HepG2 (cell line): Measurements from ENCODE around the gene ARHGDIA. TPM values are rescaled to one million over a fixed set of nuclear protein-coding genes. Genes with fewer than 3 reads are reported as not detected.

Experiments used
- DNMT1 ChIP-seq: sonication (generic); formaldehyde crosslinking; IDR thresholded peaks from 2 replicates; pipeline ENCODE4 v1.5.1; 2020; ENCODE audit warnings: mild to moderate bottlenecking, missing genetic modification reagents
- ESRRA ChIP-seq: sonication (generic); formaldehyde crosslinking; IDR thresholded peaks from 2 replicates; pipeline ENCODE4 v1.5.1; 2020; ENCODE audit warnings: mild to moderate bottlenecking, low read depth, missing genetic modification reagents
- FOXP1 ChIP-seq, 2 experiments: fragments of 450-650 bp in 1 of 2; IDR thresholded peaks; 2 replicates each; pipeline ENCODE4 v1.6.1; 2017 to 2018; ENCODE audit warnings: antibody characterized with exemption in 1 of 2
- GFI1 ChIP-seq: sonication (generic); formaldehyde crosslinking; IDR thresholded peaks from 2 replicates; pipeline ENCODE4 v1.5.0; 2020; ENCODE audit warnings: missing genetic modification reagents, mild to moderate bottlenecking, borderline replicate concordance
- KAT7 ChIP-seq: IDR thresholded peaks from 2 replicates; pipeline ENCODE4 v1.6.1; 2018; ENCODE audit warnings: borderline replicate concordance, missing compliant biosample characterization
- MAFG ChIP-seq: sonication (generic); formaldehyde crosslinking; IDR thresholded peaks from 2 replicates; pipeline ENCODE4 v1.5.1; 2020; ENCODE audit warnings: mild to moderate bottlenecking, missing genetic modification reagents
- NFKB2 ChIP-seq: sonication (generic); formaldehyde crosslinking; IDR thresholded peaks from 2 replicates; pipeline ENCODE4 v1.4.0; 2020; ENCODE audit warnings: missing genetic modification reagents, borderline replicate concordance
- RARG ChIP-seq: sonication (generic); formaldehyde crosslinking; IDR thresholded peaks from 2 replicates; pipeline ENCODE4 v1.4.0; 2020; ENCODE audit warnings: low read depth, mild to moderate bottlenecking, missing genetic modification reagents
- SETDB1 ChIP-seq: sonication (generic); formaldehyde crosslinking; IDR thresholded peaks from 2 replicates; pipeline ENCODE4 v1.5.1; 2020; ENCODE audit warnings: missing genetic modification reagents, mild to moderate bottlenecking, borderline replicate concordance
- TCF12 ChIP-seq, 2 experiments: fragments of 450-650 bp in 1 of 2; sonication (generic) in 1 of 2; formaldehyde crosslinking in 1 of 2; IDR thresholded peaks; 2 replicates each; pipeline versions ENCODE4 v1.6.1 to v1.8.0; 2017 to 2022; ENCODE audit warnings: antibody characterized with exemption in 1 of 2, mild to moderate bottlenecking in 1 of 2, missing genetic modification reagents in 1 of 2, moderate library complexity in 1 of 2
- TCF7 ChIP-seq: sonication (generic); IDR thresholded peaks from 2 replicates; pipeline ENCODE4 v1.6.1; 2016; ENCODE audit warnings: antibody characterized with exemption, low read depth
- ZFAT ChIP-seq: sonication (generic); formaldehyde crosslinking; conservative IDR thresholded peaks from 2 replicates; pipeline ENCODE4 v1.8.1; 2023; ENCODE audit warnings: missing genetic modification reagents, inconsistent platforms
- ZKSCAN8 ChIP-seq: IDR thresholded peaks from 2 replicates; pipeline ENCODE4 v1.6.1; 2016; ENCODE audit warnings: borderline replicate concordance, missing genetic modification reagents, missing compliant biosample characterization
- ZNF207 ChIP-seq: fragments of 450-650 bp; IDR thresholded peaks from 2 replicates; pipeline ENCODE4 v1.6.1; 2016; ENCODE audit warnings: antibody characterized with exemption, borderline replicate concordance
- ZNF326 ChIP-seq: sonication (generic); formaldehyde crosslinking; IDR thresholded peaks from 2 replicates; pipeline ENCODE4 v1.4.0; 2020; ENCODE audit warnings: missing genetic modification reagents, borderline replicate concordance
- ZNF337 ChIP-seq: sonication (generic); formaldehyde crosslinking; IDR thresholded peaks from 2 replicates; pipeline ENCODE4 v1.5.1; 2020; ENCODE audit warnings: missing genetic modification reagents, low read depth, mild to moderate bottlenecking, borderline replicate concordance
- ZNF34 ChIP-seq: sonication (generic); formaldehyde crosslinking; IDR thresholded peaks from 2 replicates; pipeline ENCODE4 v1.4.0; 2020; ENCODE audit warnings: mild to moderate bottlenecking, missing genetic modification reagents, borderline replicate concordance
- ZNF615 ChIP-seq: sonication (generic); formaldehyde crosslinking; IDR thresholded peaks from 2 replicates; pipeline ENCODE4 v1.5.0; 2020; ENCODE audit warnings: mild to moderate bottlenecking, missing genetic modification reagents, borderline replicate concordance
- ZNF678 ChIP-seq: sonication (generic); formaldehyde crosslinking; IDR thresholded peaks from 2 replicates; pipeline ENCODE4 v1.4.0; 2020; ENCODE audit warnings: mild to moderate bottlenecking, missing genetic modification reagents
- ZSCAN25 ChIP-seq: sonication (generic); formaldehyde crosslinking; IDR thresholded peaks from 2 replicates; pipeline ENCODE4 v1.8.0; 2022; ENCODE audit warnings: mild to moderate bottlenecking, missing genetic modification reagents
- ZZZ3 ChIP-seq: sonication (generic); formaldehyde crosslinking; IDR thresholded peaks from 2 replicates; pipeline ENCODE4 v1.4.0; 2020; ENCODE audit warnings: missing genetic modification reagents, mild to moderate bottlenecking, borderline replicate concordance
- polyA plus RNA-seq, 8 experiments: library from polyadenylated mRNA; depleted of rRNA in 3 of 8; stranded (reverse) in 7 of 8; unstranded in 1 of 8; fragments of >200 nt; fragmentation: Illumina TruSeq in 4 of 8; extraction: Trizol in 4 of 8; gene quantifications; 2 replicates each; pipeline versions ENCODE4 v1.2.1 to v1.2.3, GENCODE V29; 2011 to 2016; ENCODE audit warnings: low read depth in 4 of 8, missing spikeins in 1 of 8, mixed read lengths in 1 of 8; ENCODE audit not compliant: insufficient read depth in 1 of 8
- total RNA-seq, 5 experiments: library from RNA; depleted of rRNA; stranded (reverse); fragments of >200 nt; fragmentation: Illumina TruSeq; extraction: Trizol; gene quantifications; 2 replicates each; pipeline ENCODE4 v1.2.3, GENCODE V29; 2016; ENCODE audit warnings: low read depth in 1 of 5
- TF ChIP-seq, protein P1 (sequence below): sonication (generic); formaldehyde crosslinking; IDR thresholded peaks from 2 replicates; pipeline ENCODE4 v1.9.0; 2021; ENCODE audit warnings: missing genetic modification reagents, borderline replicate concordance
- TF ChIP-seq, protein P2 (sequence below): sonication (generic); formaldehyde crosslinking; IDR thresholded peaks from 2 replicates; pipeline ENCODE4 v1.8.1; 2023; ENCODE audit warnings: mild to moderate bottlenecking, inconsistent platforms, moderate library complexity, missing genetic modification reagents, borderline replicate concordance
- TF ChIP-seq, protein P3 (sequence below): sonication (generic); formaldehyde crosslinking; IDR thresholded peaks from 2 replicates; pipeline ENCODE4 v1.4.0; 2020; ENCODE audit warnings: mild to moderate bottlenecking, missing genetic modification reagents

ARHGDIA gene
- total and polyA plus RNA-seq, 2 of the 13 experiments (the other 11 are each of a cell fraction or from before 2014, with no cell fraction given) = 40.0 to 64.0 TPM

DNA sequence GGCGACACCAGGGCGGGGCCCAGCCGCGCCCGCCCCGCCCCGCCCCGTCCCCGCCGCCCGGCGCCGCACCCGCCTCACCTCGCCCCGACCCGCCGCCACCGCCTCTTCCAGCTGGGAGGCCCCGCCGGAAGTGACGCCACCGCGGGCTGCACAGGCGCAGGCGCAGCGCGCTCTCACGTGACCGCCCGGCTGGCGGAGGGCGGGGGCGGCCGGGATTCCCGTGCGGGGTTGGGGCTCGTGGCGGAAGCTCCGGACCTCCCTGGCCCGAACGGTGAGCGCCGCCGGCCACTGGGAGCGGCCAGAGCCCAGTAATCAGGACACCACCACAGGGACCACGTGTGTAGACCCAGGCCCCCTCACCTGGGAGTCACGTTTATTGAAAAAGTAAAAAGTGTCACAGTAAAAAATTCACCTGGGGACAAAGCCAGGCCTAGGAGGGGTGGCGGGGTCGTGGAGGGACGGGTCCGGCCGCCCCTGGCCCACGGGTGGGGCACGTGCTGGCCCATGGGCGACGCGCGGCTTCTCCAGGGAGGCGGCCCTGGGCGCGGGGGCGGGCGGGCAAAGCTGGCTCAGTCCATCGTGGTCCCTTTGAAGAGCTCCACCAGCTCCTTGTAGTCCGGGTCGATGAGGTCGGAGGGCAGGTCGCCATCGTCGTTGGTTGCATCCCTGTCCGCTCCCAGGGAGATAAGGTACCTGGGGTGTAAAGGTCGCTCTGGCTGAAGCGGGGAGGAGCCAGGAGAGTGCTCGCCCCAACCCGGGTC lies 37.8 kb downstream of the ARHGDIA start, which contains the start of gene MCRIP1 (continued):
- peak; percentile 99 for TF ChIP-seq ZNF615 (CRISPR knock-in tag)
- peak; percentile 62; the same call in 1 of the 2 replicates for TF ChIP-seq GFI1 (CRISPR knock-in tag)
- TF ChIP-seq NFKB2 (CRISPR knock-in tag) = peak; percentile 96
- no peak for TF ChIP-seq SETDB1 (CRISPR knock-in tag)
- TF ChIP-seq DNMT1 (CRISPR knock-in tag) = peak; percentile 86; the same call in 1 of the 2 replicates
- peak; percentile 78; the same call in 1 of the 2 replicates for TF ChIP-seq ZNF34 (CRISPR knock-in tag)
- no peak for TF ChIP-seq FOXP1 (IDR thresholded peaks at IDR 0.05)
- TF ChIP-seq FOXP1 (CRISPR knock-in tag; IDR thresholded peaks at IDR 0.05) = no peak; the same call in 1 of the 2 replicates
- TF ChIP-seq ZZZ3 (CRISPR knock-in tag) = peak; percentile 28; the same call in 1 of the 2 replicates
- TF ChIP-seq ZNF678 (CRISPR knock-in tag) = peak; percentile 98
- TF ChIP-seq ZNF337 = 0 out of 2 replicates have a peak, but pooled peaks have one; percentile 26
- TF ChIP-seq ZNF326 (CRISPR knock-in tag) = no peak
- TF ChIP-seq, protein P1, sequence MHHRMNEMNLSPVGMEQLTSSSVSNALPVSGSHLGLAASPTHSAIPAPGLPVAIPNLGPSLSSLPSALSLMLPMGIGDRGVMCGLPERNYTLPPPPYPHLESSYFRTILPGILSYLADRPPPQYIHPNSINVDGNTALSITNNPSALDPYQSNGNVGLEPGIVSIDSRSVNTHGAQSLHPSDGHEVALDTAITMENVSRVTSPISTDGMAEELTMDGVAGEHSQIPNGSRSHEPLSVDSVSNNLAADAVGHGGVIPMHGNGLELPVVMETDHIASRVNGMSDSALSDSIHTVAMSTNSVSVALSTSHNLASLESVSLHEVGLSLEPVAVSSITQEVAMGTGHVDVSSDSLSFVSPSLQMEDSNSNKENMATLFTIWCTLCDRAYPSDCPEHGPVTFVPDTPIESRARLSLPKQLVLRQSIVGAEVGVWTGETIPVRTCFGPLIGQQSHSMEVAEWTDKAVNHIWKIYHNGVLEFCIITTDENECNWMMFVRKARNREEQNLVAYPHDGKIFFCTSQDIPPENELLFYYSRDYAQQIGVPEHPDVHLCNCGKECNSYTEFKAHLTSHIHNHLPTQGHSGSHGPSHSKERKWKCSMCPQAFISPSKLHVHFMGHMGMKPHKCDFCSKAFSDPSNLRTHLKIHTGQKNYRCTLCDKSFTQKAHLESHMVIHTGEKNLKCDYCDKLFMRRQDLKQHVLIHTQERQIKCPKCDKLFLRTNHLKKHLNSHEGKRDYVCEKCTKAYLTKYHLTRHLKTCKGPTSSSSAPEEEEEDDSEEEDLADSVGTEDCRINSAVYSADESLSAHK (CRISPR knock-in tag) = 0 out of 2 replicates have a peak, but pooled peaks have one; percentile 29
- TF ChIP-seq ZNF207 = no peak
- TF ChIP-seq, protein P2, sequence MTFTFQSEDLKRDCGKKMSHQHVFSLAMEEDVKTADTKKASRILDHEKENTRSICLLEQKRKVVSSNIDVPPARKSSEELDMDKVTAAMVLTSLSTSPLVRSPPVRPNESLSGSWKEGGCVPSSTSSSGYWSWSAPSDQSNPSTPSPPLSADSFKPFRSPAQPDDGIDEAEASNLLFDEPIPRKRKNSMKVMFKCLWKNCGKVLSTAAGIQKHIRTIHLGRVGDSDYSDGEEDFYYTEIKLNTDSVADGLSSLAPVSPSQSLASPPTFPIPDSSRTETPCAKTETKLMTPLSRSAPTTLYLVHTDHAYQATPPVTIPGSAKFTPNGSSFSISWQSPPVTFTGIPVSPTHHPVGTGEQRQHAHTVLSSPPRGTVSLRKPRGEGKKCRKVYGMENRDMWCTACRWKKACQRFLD = peak; percentile 97
- no peak for TF ChIP-seq TCF12 (IDR thresholded peaks at IDR 0.05)
- TF ChIP-seq TCF12 (CRISPR knock-in tag; IDR thresholded peaks at IDR 0.05) = peak; percentile 90
- no peak for TF ChIP-seq MAFG (CRISPR knock-in tag)
- peak; percentile 94; the same call in 1 of the 2 replicates for TF ChIP-seq RARG (CRISPR knock-in tag)
- TF ChIP-seq ZSCAN25 = peak; percentile 82; the same call in 1 of the 2 replicates
- TF ChIP-seq, protein P3, sequence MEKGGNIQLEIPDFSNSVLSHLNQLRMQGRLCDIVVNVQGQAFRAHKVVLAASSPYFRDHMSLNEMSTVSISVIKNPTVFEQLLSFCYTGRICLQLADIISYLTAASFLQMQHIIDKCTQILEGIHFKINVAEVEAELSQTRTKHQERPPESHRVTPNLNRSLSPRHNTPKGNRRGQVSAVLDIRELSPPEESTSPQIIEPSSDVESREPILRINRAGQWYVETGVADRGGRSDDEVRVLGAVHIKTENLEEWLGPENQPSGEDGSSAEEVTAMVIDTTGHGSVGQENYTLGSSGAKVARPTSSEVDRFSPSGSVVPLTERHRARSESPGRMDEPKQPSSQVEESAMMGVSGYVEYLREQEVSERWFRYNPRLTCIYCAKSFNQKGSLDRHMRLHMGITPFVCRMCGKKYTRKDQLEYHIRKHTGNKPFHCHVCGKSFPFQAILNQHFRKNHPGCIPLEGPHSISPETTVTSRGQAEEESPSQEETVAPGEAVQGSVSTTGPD (CRISPR knock-in tag) = no peak
- TF ChIP-seq ZFAT (CRISPR knock-in tag) = 0 out of 2 replicates have a peak, but pooled peaks have one; percentile 75
- peak; percentile 41; the same call in 1 of the 2 replicates for TF ChIP-seq ZKSCAN8
- peak; percentile 50; the same call in 1 of the 2 replicates for TF ChIP-seq KAT7
- peak; percentile 52 for TF ChIP-seq TCF7
- TF ChIP-seq ESRRA (CRISPR knock-in tag) = peak; percentile 92
